KMS-11 (cell line): ENCODE results near the gene PIK3IP1.

Experiments
- H2AFZ ChIP-seq: fragments of 200-600 bp; sonication (generic); 2 replicates; pipeline ENCODE4 v1.6.1; 2016; ENCODE audit warnings: antibody characterized with exemption, mixed run types, low read depth
- H3K27ac ChIP-seq: fragments of 200-600 bp; sonication (generic); 2 replicates; pipeline ENCODE4 v1.6.1; 2016; ENCODE audit warnings: mild to moderate bottlenecking, mixed run types
- H3K27me3 ChIP-seq: fragments of 200-600 bp; sonication (generic); 2 replicates; pipeline ENCODE4 v1.6.1; 2017; ENCODE audit warnings: mild to moderate bottlenecking, low read depth, mixed run types, moderate library complexity; ENCODE audit not compliant: insufficient read depth
- H3K36me3 ChIP-seq: fragments of 200-600 bp; sonication (generic); 2 replicates; pipeline ENCODE4 v1.6.1; 2017; ENCODE audit warnings: mild to moderate bottlenecking, mixed run types; ENCODE audit not compliant: insufficient read depth
- H3K4me1 ChIP-seq: fragments of 200-600 bp; sonication (generic); 2 replicates; pipeline ENCODE4 v1.6.1; 2016; ENCODE audit warnings: mild to moderate bottlenecking, low read depth, mixed run types; ENCODE audit not compliant: poor library complexity, severe bottlenecking
- H3K4me2 ChIP-seq: fragments of 200-600 bp; sonication (generic); 2 replicates; pipeline ENCODE4 v1.7.0; 2016; ENCODE audit warnings: mild to moderate bottlenecking, mixed run types
- H3K4me3 ChIP-seq: fragments of 200-600 bp; sonication (generic); IDR thresholded peaks from 2 replicates; pipeline ENCODE4 v1.6.1; 2017; ENCODE audit warnings: low read depth, low read length, mixed read lengths; ENCODE audit not compliant: insufficient read depth
- H3K79me2 ChIP-seq: fragments of 200-600 bp; sonication (generic); 2 replicates; pipeline ENCODE4 v1.6.1; 2016; ENCODE audit warnings: low read depth, mixed run types; ENCODE audit not compliant: insufficient read depth
- H3K9ac ChIP-seq: fragments of 200-600 bp; sonication (generic); 2 replicates; pipeline ENCODE4 v1.6.1; 2016; ENCODE audit warnings: mild to moderate bottlenecking, mixed run types
- H4K20me1 ChIP-seq: fragments of 200-600 bp; sonication (generic); 2 replicates; pipeline ENCODE4 v1.6.1; 2016; ENCODE audit warnings: mild to moderate bottlenecking, mixed run types; ENCODE audit not compliant: insufficient read depth
- CTCF ChIP-seq: fragments of 200-600 bp; sonication (generic); conservative IDR thresholded peaks from 2 replicates; pipeline ENCODE4 v1.6.1; 2017; ENCODE audit warnings: low read depth, mild to moderate bottlenecking, antibody characterized with exemption, low read length, moderate library complexity, mixed read lengths

Gene PIK3IP1

GRCh38 chr22:31263896-31264640 lies 28.2 kb downstream of the PIK3IP1 start:
- Histone ChIP-seq H3K4me2 (no peak overlapping the region), H3K4me3 (no peak overlapping the region), H3K9ac (no peak overlapping the region), H3K27me3 (no peaks in the 10 kb centered on the region), H2AFZ (no peak overlapping the region), H3K36me3 (no peaks in the 10 kb centered on the region), H3K4me1 (no peaks in the 10 kb centered on the region), H3K27ac (no peak overlapping the region), H3K79me2 (no peaks in the 10 kb centered on the region), H4K20me1 (no peaks in the 10 kb centered on the region)
- TF ChIP-seq CTCF = no peak

DNA sequence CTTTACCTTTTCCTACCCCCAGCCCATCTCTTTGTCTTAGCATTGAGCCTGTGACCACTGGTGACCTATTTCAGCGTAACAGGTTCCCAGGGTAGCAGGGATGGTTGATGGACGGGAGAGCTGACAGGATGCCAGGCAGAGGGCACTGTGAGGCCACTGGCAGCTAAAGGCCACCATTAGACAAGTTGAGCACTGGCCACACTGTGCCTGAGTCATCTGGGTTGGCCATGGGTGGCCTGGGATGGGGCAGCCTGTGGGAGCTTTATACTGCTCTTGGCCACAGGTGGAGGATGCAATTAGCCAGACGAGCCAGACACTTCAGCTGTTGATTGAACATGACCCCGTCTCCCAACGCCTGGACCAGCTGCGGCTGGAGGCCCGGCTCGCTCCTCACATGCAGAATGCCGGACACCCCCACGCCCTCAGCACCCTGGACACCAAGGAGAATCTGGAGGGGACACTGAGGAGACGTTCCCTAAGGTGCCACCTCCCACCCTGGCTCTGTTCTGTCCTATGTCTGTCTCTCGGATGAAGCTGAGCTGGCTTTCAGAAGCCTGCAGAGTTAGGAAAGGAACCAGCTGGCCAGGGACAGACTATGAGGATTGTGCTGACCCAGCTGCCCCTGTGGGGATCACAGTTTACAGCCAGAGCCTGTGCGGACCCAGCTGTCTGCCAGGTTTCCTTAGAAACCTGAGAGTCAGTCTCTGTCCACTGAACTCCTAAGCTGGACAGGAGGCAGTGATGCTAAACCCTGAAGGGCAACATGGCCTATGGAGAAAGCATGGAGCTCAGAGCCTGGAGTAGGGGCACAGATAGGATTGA lies 29.8 kb downstream of the PIK3IP1 start:
- TF ChIP-seq CTCF = no peak
- no peaks in the 10 kb centered on the region for H3K27me3 ChIP-seq
- H3K27ac ChIP-seq = no peak overlapping the region
- H4K20me1 ChIP-seq = no peaks in the 10 kb centered on the region
- H3K4me3 ChIP-seq = no peak overlapping the region
- no peaks in the 10 kb centered on the region for H3K36me3 ChIP-seq
- H3K4me2 ChIP-seq = no peak overlapping the region
- H2AFZ ChIP-seq = no peak overlapping the region
- no peak overlapping the region for H3K9ac ChIP-seq
- no peaks in the 10 kb centered on the region for H3K79me2 ChIP-seq
- H3K4me1 ChIP-seq = no peaks in the 10 kb centered on the region

DNA sequence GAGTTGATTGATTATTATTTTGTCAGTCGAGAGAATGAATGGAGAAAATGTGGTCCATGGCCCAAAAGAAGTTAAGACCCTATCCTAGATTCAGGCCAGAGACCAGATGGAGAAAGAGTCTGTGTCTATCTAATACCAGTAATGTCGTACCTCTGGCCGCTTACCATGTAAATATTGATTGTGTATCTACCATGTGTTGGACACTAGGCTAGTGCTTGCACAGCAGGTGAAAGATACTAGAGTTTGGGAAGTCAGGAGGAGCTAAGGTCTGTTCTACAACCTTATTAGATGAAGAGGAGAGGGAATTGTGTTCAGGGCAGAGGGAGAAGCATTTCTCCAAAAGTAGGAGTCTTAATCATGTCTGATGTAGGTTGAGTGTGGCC lies 31.8 kb downstream of the PIK3IP1 start:
- TF ChIP-seq CTCF = no peak
- Histone ChIP-seq H2AFZ (no peak overlapping the region), H3K9ac (no peak overlapping the region), H3K36me3 (no peaks in the 10 kb centered on the region), H3K79me2 (no peaks in the 10 kb centered on the region), H4K20me1 (no peaks in the 10 kb centered on the region), H3K4me3 (no peak overlapping the region), H3K4me1 (no peaks in the 10 kb centered on the region), H3K27ac (no peak overlapping the region), H3K4me2 (no peak overlapping the region), H3K27me3 (no peaks in the 10 kb centered on the region)

GRCh38 chr22:31259798-31260473 lies 32.4 kb downstream of the PIK3IP1 start:
- Histone ChIP-seq H4K20me1 (no peaks in the 10 kb centered on the region), H3K4me3 (no peak overlapping the region), H3K27me3 (no peaks in the 10 kb centered on the region), H3K79me2 (no peaks in the 10 kb centered on the region), H3K4me2 (no peak overlapping the region), H3K36me3 (no peaks in the 10 kb centered on the region), H3K4me1 (no peaks in the 10 kb centered on the region), H2AFZ (no peak overlapping the region), H3K9ac (no peak overlapping the region), H3K27ac (no peak overlapping the region)
- no peak for TF ChIP-seq CTCF
